22Rv1 (cell line): ENCODE results near the gene CMSS1.
A peak's percentile ranks its signal among the peaks of the same experiment; 100 is the strongest.

Experiments used
- H3K27ac ChIP-seq: fragments of 450-650 bp; 2 replicates; pipeline ENCODE4 v1.5.1; 2017
- ZFX ChIP-seq: fragments of 450-650 bp; IDR thresholded peaks from 2 replicates; pipeline ENCODE4 v1.6.1; 2017; ENCODE audit warnings: antibody characterized with exemption, borderline replicate concordance
- TF ChIP-seq, protein P1 (sequence below): fragments of 450-650 bp; IDR thresholded peaks from 2 replicates; pipeline ENCODE4 v1.5.1; 2017; ENCODE audit warnings: mild to moderate bottlenecking

CMSS1 gene

DNA sequence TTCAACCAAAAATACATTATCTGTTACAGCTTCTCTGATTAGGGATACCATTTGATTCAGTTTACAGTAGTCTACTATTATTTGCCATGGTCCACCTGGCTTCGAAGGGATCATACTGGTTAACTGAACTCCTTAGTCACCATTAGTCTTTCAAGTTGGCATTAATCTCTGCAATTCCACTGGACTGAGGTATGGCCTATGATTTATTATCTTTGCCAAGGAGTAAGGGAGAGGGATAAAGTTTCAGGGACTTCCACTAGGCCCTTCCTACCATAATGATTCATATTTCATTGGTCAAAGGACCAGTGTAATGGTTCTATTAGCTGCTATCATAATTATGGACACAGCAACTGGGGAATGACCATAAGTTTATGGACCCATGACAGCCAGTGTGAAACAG lies 7.3 kb upstream of the CMSS1 start:
- no peak for TF ChIP-seq ZFX
- no peak overlapping the region for H3K27ac ChIP-seq

DNA sequence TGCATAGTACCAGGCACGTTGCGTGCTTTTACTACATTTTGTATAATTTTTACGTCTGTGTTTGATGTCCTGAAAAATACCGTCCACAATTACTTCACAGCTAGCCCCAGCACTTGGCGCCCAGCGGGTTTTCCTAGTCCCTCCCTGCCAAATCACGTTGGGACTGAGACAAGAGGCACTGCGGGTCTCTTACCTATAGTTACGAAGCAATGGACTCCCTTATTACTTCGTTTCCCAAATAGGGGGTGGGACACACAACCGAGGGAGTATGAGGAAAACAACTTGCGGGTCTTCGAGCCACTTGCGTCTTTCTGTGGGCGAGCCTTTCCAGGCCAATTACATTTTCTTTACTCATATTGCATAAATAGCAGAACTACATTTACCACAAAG lies 620 bp upstream of the CMSS1 start:
- H3K27ac ChIP-seq: peak overlapping the region; percentile 79
- TF ChIP-seq, protein P1, sequence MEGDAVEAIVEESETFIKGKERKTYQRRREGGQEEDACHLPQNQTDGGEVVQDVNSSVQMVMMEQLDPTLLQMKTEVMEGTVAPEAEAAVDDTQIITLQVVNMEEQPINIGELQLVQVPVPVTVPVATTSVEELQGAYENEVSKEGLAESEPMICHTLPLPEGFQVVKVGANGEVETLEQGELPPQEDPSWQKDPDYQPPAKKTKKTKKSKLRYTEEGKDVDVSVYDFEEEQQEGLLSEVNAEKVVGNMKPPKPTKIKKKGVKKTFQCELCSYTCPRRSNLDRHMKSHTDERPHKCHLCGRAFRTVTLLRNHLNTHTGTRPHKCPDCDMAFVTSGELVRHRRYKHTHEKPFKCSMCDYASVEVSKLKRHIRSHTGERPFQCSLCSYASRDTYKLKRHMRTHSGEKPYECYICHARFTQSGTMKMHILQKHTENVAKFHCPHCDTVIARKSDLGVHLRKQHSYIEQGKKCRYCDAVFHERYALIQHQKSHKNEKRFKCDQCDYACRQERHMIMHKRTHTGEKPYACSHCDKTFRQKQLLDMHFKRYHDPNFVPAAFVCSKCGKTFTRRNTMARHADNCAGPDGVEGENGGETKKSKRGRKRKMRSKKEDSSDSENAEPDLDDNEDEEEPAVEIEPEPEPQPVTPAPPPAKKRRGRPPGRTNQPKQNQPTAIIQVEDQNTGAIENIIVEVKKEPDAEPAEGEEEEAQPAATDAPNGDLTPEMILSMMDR: no peak
- no peak for TF ChIP-seq ZFX

DNA sequence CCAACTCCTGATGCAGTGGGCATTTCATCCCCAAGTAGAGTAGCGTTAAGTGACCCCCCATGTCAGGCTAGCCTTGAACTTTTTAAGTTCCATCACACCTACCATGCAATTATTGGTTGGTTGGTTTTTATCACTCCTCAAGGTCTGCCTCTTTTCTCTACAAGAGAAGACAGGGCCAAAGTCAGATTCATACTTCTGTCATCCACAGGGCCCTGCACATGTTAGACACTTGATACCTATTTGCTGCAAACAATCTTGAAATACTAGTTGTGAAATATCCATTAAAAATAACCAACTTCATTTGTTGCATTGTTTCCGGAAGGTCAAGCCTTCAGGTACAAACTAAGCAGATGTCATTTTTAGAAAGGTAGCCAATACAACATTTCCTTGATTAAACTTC lies 1.2 kb downstream of the CMSS1 start:
- H3K27ac ChIP-seq: no peak overlapping the region

DNA sequence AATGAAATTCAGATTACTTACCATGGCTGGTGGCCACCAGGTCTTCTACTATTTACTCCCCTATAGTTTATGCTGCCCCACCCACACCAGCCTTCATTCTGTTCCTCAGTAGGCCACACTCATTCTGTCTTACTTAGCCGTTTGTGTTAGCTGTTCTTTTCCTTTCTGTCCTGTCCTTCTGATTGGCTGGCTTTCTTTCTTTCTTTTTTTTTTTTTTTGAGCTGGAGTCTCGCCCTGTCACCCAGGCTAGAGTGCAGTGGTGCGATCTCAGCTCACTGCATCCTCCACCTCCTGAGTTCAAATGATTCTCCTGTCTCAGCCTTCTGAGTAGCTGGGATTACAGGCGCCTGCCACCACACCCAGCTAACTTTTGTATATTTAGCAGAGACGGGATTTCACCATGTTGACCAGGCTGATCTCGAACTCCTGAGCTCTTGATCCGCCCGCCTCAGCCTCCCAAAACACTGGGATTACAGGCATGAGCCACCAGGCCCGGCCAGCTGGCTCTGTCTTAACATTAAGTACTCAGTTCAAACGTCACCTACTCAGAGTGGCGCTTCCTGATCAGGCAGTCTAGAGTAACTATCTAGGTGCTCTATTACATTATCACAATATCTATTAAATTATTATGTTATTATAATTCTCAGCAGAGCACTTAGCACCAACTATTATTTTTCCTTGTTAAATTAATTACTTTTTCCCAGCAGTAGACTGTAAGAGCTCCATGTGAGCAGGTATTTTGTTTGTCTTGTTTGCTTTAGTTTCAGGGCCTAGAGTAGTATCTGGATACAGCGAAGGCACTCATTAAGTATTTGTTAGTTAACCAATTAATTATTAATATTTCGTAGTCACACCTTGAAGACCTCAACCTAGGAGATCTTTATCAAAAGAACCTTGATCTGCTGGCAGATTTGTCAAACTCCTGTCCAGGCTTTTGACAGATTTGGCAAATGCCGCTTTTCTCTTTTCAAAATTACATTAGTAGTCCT lies 6.4 kb downstream of the CMSS1 start:
- peak overlapping the region; percentile 38 for H3K27ac ChIP-seq

More for the DNA sequence above, 1.2 kb downstream of the CMSS1 start:
- no peak for TF ChIP-seq ZFX
- TF ChIP-seq, protein P1: no peak

DNA sequence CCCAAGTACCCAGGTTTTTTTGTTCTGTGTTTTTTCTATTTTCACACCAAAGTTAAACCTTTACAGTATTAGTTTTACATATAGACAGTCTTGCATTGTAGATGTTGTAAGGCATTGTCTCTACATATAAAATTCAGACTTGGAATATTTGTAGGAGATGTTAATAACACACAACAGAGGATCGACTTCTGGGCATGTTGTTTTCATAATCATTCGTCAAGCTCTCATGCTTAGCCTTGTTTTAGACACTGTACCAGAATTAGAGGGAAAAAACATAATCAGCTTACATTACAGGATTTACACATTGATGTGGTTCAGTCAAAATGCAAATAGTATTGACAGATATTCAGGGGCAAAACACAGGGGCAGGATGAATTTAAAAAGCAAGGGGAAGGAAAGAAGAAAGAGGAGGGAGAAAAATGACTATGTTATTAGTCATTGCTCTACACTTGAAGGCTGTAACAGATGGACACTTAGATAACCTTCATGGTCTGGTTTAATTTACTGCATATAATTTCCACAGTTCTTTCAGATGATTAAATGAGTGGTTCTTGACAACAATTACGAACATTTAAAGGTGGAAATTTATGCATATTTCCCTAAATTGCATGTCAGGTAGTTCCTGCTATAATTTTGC lies 7.5 kb downstream of the CMSS1 start:
- no peak overlapping the region for H3K27ac ChIP-seq
- TF ChIP-seq, protein P1: no peak
- no peak for TF ChIP-seq ZFX

More for the DNA sequence above, 6.4 kb downstream of the CMSS1 start:
- TF ChIP-seq, protein P1: no peak
- no peak for TF ChIP-seq ZFX

DNA sequence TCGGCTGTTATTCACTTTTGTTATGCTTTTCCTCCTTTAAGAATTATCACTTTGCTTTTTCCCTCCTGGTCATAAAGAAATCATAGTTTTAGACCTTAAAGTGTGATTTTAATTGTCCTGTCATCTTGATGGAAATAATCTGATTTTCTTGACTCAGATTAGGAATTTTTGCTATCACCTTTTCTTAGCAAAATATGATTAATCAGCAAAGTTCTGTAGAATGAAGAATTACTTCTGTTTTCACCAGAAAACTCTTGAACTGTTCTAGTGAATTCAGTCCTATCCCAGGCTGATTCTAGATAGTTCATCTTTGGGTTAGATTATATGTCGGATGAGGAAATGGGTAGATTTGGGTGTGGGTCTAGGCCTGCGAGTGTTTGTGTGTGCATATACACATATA lies 12.2 kb downstream of the CMSS1 start:
- TF ChIP-seq, protein P1: no peak
- TF ChIP-seq ZFX: no peak
- no peak overlapping the region for H3K27ac ChIP-seq

DNA sequence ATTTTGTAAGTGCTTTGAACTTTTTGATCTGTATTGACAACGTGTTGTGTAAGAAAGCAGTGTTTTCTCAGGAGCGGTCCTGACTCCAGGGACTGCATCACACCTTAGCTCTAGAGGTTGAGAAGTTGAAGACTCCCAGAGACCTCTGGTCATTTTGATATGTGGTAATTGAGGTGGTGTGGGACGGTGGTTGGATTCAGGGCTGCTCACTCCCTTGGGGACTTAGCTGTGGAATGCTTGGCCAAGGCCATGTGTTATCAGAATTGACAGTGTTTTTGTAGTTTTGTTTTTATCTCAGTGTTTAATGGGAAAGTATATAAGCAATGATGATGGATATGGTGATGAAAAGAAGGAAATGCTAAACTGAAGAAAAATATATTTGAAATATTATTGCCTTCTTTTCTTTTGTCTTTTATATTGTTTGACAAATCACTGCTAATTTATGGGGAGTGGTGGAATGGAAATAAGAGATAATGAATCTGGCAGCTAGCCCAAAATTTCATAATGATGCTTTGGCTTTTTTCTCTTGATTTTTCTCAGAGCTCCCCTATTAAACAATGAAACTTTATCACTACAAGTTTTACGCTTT lies 16.0 kb downstream of the CMSS1 start:
- TF ChIP-seq ZFX: no peak
- TF ChIP-seq, protein P1: no peak
- no peak overlapping the region for H3K27ac ChIP-seq
